ENCODE measurements around the gene AGTR1. TPM values are rescaled to one million over a fixed set of nuclear protein-coding genes. Genes with fewer than 3 reads are reported as not detected.

Gene AGTR1
- total and polyA plus RNA-seq, 2 of the 13 experiments (the other 11 are each of a cell fraction or from before 2014, with no cell fraction given): 0.64 to 1.5 TPM

- ChIA-PET POLR2A (interaction anchor here (4.0 kb wide), 1 partner anchor 111 kb away, joined by 24 read pairs; no protein-coding TSS in a partner anchor), CTCF (ENCODE audit: low intra/inter-chr PET ratio, low total read pairs) (no interaction called here)
- DNase-seq (ENCODE audit: low spot score) (peak; percentile 14), ATAC-seq (peak; percentile 85), FAIRE-seq (no peak)
- Histone ChIP-seq H3K4me1 (ENCODE audit: insufficient read depth, low read length) (peaks cover 58% of the 10 kb centered on the region), H4K20me1 (ENCODE audit: insufficient read depth, low read length) (no peaks in the 10 kb centered on the region), H2AFZ (ENCODE audit: low read length) (no peak overlapping the region), H3K36me3 (replicated peaks in 1 of 2; ENCODE audit: control insufficient read depth in 1 of 2, insufficient read depth in 2 of 2, low read length in 2 of 2) (no peaks in the 10 kb centered on the region), H3K27me3 (ENCODE audit: control insufficient read depth in 1 of 2, insufficient read depth in 2 of 2, low read length in 2 of 2) (no peaks in the 10 kb centered on the region), H3K27ac (ENCODE audit: extremely low read length, insufficient read depth, low read length) (peak overlapping the region; percentile 34), H3K9ac (ENCODE audit: insufficient read depth, low read depth, low read length) (no peak overlapping the region), H3K79me2 (ENCODE audit: insufficient read depth, low read length) (no peaks in the 10 kb centered on the region), H3K4me3 (replicated peaks in 1 of 3; ENCODE audit: insufficient read depth in 1 of 3, low read depth in 2 of 3, low read length in 3 of 3) (no peak overlapping the region), H3K9me3 (ENCODE audit: low read length) (no peaks in the 10 kb centered on the region), H3K4me2 (ENCODE audit: low read depth, low read length) (peak overlapping the region; percentile 38)
- no TSS peak for BruUV-seq (replicated peaks)
- in situ Hi-C loops (cut with HindIII; ENCODE audit: extremely low pct_ligation_motif_present, low pct_unique_long_range_greater_than_20kb): loop anchor here (10.0 kb wide), 1 partner anchor 337 kb away; no protein-coding TSS in a partner anchor
- intact Hi-C loops (cut with micrococcal nuclease; ENCODE audit: unreplicated experiment): no loop called here
- 0% methylated on average over 1 of the region's 1 CpG for WGBS (ENCODE audit: low lambda C conversion rate)
- no peak for TF ChIP-seq HCFC1 (IDR thresholded peaks at IDR 0.05; ENCODE audit: low read depth, low read length)
- 0 out of 2 replicates have a peak, but pooled peaks have one; percentile 52 for TF ChIP-seq ZNF761 (CRISPR knock-in tag; conservative IDR thresholded peaks at IDR 0.05)
- TF ChIP-seq ZNF616 (CRISPR knock-in tag; IDR thresholded peaks at IDR 0.05; ENCODE audit: low read depth): no peak
- no peak for TF ChIP-seq ZNF746 (CRISPR knock-in tag; IDR thresholded peaks at IDR 0.05)
- no peak for TF ChIP-seq ARID2 (CRISPR knock-in tag; IDR thresholded peaks at IDR 0.05; ENCODE audit: borderline replicate concordance)
- TF ChIP-seq TCF7 (IDR thresholded peaks at IDR 0.05; ENCODE audit: low read depth): peak; percentile 23; the same call in 1 of the 2 replicates
- no peak for TF ChIP-seq ZNF777 (CRISPR knock-in tag; IDR thresholded peaks at IDR 0.05)
- peak; percentile 53; the same call in 1 of the 2 replicates for TF ChIP-seq ZNF816 (CRISPR knock-in tag; IDR thresholded peaks at IDR 0.05; ENCODE audit: borderline replicate concordance)
- peak; percentile 74 for TF ChIP-seq POGZ (CRISPR knock-in tag; IDR thresholded peaks at IDR 0.05)
- no peak for TF ChIP-seq GMEB1 (CRISPR knock-in tag; IDR thresholded peaks at IDR 0.05; ENCODE audit: borderline replicate concordance)
- 0 out of 2 replicates have a peak, but pooled peaks have one; percentile 37 for TF ChIP-seq ZNF564 (CRISPR knock-in tag; IDR thresholded peaks at IDR 0.05)
- peak; percentile 45; the same call in 1 of the 2 replicates for TF ChIP-seq PHF21A (CRISPR knock-in tag; IDR thresholded peaks at IDR 0.05)
- TF ChIP-seq BCL6 (CRISPR knock-in tag; IDR thresholded peaks at IDR 0.05): no peak
- TF ChIP-seq IRF9 (CRISPR knock-in tag; IDR thresholded peaks at IDR 0.05; ENCODE audit: borderline replicate concordance): no peak
- TF ChIP-seq HMG20B (CRISPR knock-in tag; conservative IDR thresholded peaks at IDR 0.05): no peak
- TF ChIP-seq ZNF20 (CRISPR knock-in tag; IDR thresholded peaks at IDR 0.05): no peak
- TF ChIP-seq EHMT2 (IDR thresholded peaks at IDR 0.05; ENCODE audit: borderline replicate concordance, low read depth, low read length): no peak
- TF ChIP-seq SMC3 (IDR thresholded peaks at IDR 0.05; ENCODE audit: low read length): no peak
- TF ChIP-seq ZNF572 (CRISPR knock-in tag; IDR thresholded peaks at IDR 0.05): no peak
- 0 out of 2 replicates have a peak, but pooled peaks have one; percentile 13 for TF ChIP-seq KAT8 (CRISPR knock-in tag; IDR thresholded peaks at IDR 0.05)
- TF ChIP-seq REXO4 (CRISPR knock-in tag; IDR thresholded peaks at IDR 0.05; ENCODE audit: borderline replicate concordance): no peak
- TF ChIP-seq KDM5A (IDR thresholded peaks at IDR 0.05; ENCODE audit: borderline replicate concordance, low read length): no peak
- TF ChIP-seq ZNF431 (CRISPR knock-in tag; IDR thresholded peaks at IDR 0.05; ENCODE audit: borderline replicate concordance, low read depth): no peak
- no peak for TF ChIP-seq ZNF878 (CRISPR knock-in tag; IDR thresholded peaks at IDR 0.05)
- TF ChIP-seq ZNF709 (CRISPR knock-in tag; IDR thresholded peaks at IDR 0.05): no peak
Observed at GRCh38 chr3:148711981-148712666, 14.4 kb downstream of the AGTR1 start.
